Activated naive CD4-positive, alpha-beta T cell treated with anti-CD3 and anti-CD28 coated beads, Interleukin-2, amount 50 U/mL, for 24 hours (primary cell): Measurements from ENCODE around the gene ADIPOR1.

Experiments used
- H3K27ac Mint-ChIP-seq: one replicate; pipeline ENCODE4 v1.8.0; 2021; ENCODE audit warnings: mild to moderate bottlenecking, mixed read lengths
- H3K27me3 Mint-ChIP-seq: one replicate; pipeline ENCODE4 v1.8.0; 2021; ENCODE audit warnings: mixed read lengths
- H3K36me3 Mint-ChIP-seq: one replicate; pipeline ENCODE4 v1.8.0; 2021; ENCODE audit warnings: mixed read lengths
- H3K4me1 Mint-ChIP-seq: one replicate; pipeline ENCODE4 v1.8.0; 2021; ENCODE audit warnings: mixed read lengths
- H3K4me3 Mint-ChIP-seq: one replicate; pipeline ENCODE4 v1.8.0; 2021; ENCODE audit warnings: mild to moderate bottlenecking, mixed read lengths
- H3K9me3 Mint-ChIP-seq: one replicate; pipeline ENCODE4 v1.8.0; 2021; ENCODE audit warnings: mixed read lengths

The ADIPOR1 gene

DNA sequence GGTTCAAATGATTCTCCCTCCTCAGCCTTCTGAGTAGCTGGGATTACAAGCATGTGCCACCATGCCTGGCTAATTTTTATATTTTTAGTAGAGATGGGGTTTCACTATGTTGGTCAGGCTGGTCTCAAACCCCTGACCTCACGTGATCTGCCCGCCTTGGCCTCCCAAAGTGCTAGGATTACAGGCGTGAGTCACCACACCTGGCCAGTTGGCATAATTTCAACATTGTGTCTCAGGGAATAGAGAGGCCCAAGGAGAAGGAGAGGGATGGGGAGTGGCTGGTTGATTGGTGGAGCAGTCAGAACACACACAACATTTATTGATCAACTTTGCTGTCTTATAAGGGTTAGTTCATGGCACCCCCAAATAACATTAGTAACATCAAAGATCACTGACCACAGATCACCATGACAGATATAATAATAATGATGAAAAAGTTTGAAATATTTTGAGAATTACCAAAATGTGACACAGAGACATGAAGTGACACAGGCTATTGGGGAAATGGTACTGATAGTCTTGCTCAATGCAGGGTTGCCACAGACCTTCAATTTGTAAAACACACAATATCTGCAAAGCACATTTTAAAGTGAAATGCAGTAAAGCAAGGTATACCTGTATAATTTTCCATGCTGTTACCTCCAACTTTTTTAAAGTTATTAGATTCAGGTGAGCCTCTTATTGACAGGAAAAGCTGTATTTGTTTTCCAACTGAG lies 24.8 kb upstream of the ADIPOR1 start:
- Mint-ChIP-seq H3K4me3 (no peak overlapping the region), H3K36me3 (no peaks in the 10 kb centered on the region), H3K4me1 (no peaks in the 10 kb centered on the region), H3K27ac (no peak overlapping the region), H3K27me3 (peaks cover 5% of the 10 kb centered on the region), H3K9me3 (no peaks in the 10 kb centered on the region)

DNA sequence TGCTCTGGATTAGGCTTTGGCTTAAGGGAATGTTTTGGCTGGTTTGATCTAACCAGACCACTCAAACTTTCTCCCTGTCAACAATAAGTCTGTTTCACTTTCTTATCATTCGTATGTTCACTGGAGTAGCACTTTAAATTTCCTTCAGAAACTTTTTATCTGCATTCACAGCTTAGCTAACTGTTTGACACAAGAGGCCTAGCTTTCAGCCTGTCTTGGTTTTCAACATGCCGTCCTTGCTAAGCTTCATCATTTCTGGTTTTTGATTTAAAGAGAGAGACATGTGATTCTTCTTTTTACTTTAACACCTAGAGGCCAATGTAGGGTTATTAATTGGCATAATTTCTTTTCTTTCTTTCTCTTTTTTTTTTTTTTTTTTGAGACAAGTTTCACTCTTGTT lies 23.8 kb upstream of the ADIPOR1 start:
- no peaks in the 10 kb centered on the region for H3K9me3 Mint-ChIP-seq
- H3K4me3 Mint-ChIP-seq: no peak overlapping the region
- H3K36me3 Mint-ChIP-seq: no peaks in the 10 kb centered on the region
- no peak overlapping the region for H3K27ac Mint-ChIP-seq
- H3K4me1 Mint-ChIP-seq: no peaks in the 10 kb centered on the region
- peaks cover 5% of the 10 kb centered on the region for H3K27me3 Mint-ChIP-seq

DNA sequence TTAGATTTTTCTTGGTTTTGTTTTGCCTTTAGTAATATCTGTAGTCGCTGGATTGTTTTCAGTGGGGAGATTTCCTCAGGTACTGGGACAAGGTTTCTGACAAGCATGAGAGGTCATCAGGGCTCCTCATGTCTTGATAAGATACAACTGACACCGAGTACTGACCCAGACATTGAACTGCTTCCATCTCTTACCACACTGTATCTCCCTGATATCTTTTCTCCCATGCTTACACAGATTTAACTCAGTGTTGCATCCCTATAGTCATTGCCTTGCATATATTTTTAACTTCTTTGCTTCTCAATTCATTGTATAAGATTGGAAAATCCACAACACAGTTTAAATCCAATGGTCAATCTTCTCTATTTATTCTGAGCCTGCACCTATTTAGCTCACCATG lies 21.3 kb upstream of the ADIPOR1 start:
- Mint-ChIP-seq H3K27ac (no peak overlapping the region), H3K4me3 (no peak overlapping the region), H3K36me3 (no peaks in the 10 kb centered on the region), H3K9me3 (no peaks in the 10 kb centered on the region), H3K4me1 (no peaks in the 10 kb centered on the region), H3K27me3 (peaks cover 5% of the 10 kb centered on the region)

DNA sequence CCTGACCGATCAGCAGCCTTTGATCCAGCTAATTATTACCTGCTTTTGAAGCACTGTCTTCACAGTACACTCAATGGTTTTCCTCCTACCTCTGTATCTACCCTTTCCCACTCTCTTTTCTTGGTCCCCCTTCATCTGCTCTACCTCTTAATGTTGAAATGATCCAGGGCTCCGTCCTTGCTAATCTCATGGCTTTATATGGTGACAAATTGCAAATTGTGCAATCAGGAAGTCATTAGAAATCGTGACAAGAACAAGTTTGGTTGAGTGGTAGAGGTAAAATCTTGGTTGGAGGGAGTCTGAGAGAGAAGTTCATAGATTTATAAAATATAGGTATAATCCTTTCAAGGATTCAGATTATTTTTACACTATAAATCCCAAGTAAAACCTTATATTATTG lies 18.5 kb upstream of the ADIPOR1 start:
- H3K4me1 Mint-ChIP-seq: no peaks in the 10 kb centered on the region
- H3K27ac Mint-ChIP-seq: no peak overlapping the region
- H3K4me3 Mint-ChIP-seq: no peak overlapping the region
- no peaks in the 10 kb centered on the region for H3K36me3 Mint-ChIP-seq
- peaks cover 5% of the 10 kb centered on the region for H3K27me3 Mint-ChIP-seq
- H3K9me3 Mint-ChIP-seq: no peaks in the 10 kb centered on the region

DNA sequence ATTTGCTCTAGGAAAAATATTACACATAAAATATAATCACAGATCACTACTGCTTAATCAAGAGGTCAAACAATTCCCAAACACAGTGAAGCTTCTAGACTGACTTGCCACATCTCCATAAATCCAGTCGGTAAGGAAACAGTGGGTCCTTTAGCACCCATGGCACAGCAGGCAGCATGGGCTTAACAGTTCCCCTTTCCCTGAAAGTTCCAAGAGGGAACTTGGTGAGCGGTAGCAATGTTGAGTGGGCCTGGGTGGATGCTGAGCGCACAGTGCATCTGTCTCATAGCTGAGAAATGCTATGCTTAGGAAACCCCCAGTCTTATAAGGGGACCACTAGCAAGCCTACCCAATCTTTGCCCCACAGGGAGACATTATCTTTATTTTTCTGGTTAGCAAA lies 16.7 kb upstream of the ADIPOR1 start:
- H3K9me3 Mint-ChIP-seq: no peaks in the 10 kb centered on the region
- H3K36me3 Mint-ChIP-seq: no peaks in the 10 kb centered on the region
- no peak overlapping the region for H3K27ac Mint-ChIP-seq
- H3K4me1 Mint-ChIP-seq: no peaks in the 10 kb centered on the region
- peaks cover 3% of the 10 kb centered on the region for H3K27me3 Mint-ChIP-seq
- no peak overlapping the region for H3K4me3 Mint-ChIP-seq

DNA sequence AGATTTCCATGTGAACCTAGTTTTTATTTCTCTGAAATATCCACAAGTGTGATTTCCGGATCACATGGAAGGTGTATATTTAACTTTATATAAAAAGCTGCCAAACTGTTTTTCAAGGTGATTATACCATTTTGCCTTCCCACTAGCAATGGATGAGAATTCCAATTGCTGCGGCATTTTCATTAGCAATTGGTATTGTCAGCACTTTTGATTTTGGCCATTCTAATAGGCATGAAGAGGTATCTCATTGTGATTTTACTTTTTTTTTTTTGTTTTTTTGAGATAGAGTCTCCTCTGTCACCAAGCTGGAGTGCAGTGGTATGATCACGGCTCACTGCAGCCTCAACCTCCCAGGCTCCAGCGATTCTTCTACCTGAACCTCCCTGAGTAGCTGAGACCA lies 13.9 kb upstream of the ADIPOR1 start:
- Mint-ChIP-seq H3K27me3 (no peaks in the 10 kb centered on the region), H3K27ac (no peak overlapping the region), H3K4me1 (peaks cover 18% of the 10 kb centered on the region), H3K9me3 (no peaks in the 10 kb centered on the region), H3K36me3 (no peaks in the 10 kb centered on the region), H3K4me3 (no peak overlapping the region)

DNA sequence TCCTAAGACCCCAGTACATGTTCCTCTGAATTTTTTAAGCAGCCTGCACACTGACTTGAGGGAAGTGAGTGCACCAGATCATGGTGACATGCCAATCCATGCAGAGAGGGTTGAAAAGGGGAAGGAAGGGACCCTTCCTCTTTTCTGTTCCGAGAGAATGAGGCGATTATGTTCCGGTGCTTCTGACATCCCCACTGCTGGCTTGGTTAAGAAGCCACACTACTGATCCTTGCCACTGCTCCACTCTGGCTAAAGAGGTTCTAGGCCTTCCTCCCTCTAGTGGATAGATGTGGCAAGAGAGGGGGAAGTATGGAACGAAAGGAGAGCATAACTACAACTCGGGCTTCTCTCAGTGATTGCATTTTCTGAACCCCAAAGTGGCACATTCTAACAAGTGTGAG lies 10.8 kb upstream of the ADIPOR1 start:
- Mint-ChIP-seq H3K27me3 (no peaks in the 10 kb centered on the region), H3K9me3 (no peaks in the 10 kb centered on the region), H3K36me3 (peaks cover 4% of the 10 kb centered on the region), H3K4me1 (peaks cover 29% of the 10 kb centered on the region), H3K27ac (peak overlapping the region; percentile 38), H3K4me3 (peak overlapping the region; percentile 69)

DNA sequence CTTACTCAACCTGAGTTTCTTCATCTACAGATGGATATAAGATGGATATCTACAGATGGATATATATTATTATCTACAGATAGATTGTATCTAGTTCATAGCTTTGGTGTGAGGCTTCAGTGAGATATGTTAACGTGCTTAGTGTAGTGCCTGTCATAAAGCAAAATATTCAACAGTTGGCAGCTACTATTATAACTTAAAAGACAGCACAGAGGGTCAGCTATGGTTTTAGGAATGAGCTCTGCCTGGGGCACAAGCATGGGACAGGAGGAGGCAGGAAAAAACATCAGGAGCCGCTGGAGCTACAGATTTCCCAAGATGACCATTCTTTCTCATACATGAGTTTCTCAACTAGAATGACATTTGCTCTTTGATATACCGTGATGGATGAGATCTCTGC lies 10.2 kb upstream of the ADIPOR1 start:
- Mint-ChIP-seq H3K27ac (no peak overlapping the region), H3K36me3 (peaks cover 5% of the 10 kb centered on the region), H3K27me3 (no peaks in the 10 kb centered on the region), H3K9me3 (no peaks in the 10 kb centered on the region), H3K4me3 (peak overlapping the region; percentile 90), H3K4me1 (peaks cover 29% of the 10 kb centered on the region)

DNA sequence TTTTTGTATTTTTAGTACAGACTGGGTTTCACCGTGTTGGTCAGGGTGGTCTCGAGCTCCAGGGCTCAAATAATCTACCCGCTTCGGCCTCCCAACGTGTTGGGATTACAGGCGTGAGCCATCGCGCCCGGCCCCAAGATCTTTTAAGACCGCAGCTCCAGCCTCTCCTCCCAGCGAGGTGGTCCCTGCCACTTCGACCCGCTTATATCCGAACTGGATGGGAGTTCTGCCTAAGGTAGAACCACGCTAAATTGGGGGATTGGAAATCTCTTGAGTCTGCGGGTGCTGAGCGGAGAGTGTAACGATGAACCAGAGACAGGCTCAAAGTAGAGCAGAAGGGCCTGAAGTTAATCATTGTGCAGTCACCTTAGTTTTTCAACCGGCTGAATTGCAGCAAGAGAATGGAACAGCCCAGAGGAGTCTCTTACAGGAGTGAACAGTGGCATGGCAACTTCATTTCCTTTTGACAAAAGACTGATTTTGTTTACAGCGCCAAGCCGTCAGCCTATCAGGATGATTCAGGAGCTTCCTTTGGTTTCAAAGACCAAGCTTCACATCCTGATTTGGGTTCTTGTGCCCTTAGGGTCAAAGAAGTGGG lies 9.7 kb upstream of the ADIPOR1 start:
- no peaks in the 10 kb centered on the region for H3K27me3 Mint-ChIP-seq
- H3K27ac Mint-ChIP-seq: peak overlapping the region; percentile 82
- H3K4me3 Mint-ChIP-seq: peak overlapping the region; percentile 90
- peaks cover 29% of the 10 kb centered on the region for H3K4me1 Mint-ChIP-seq
- no peaks in the 10 kb centered on the region for H3K9me3 Mint-ChIP-seq
- H3K36me3 Mint-ChIP-seq: peaks cover 5% of the 10 kb centered on the region

DNA sequence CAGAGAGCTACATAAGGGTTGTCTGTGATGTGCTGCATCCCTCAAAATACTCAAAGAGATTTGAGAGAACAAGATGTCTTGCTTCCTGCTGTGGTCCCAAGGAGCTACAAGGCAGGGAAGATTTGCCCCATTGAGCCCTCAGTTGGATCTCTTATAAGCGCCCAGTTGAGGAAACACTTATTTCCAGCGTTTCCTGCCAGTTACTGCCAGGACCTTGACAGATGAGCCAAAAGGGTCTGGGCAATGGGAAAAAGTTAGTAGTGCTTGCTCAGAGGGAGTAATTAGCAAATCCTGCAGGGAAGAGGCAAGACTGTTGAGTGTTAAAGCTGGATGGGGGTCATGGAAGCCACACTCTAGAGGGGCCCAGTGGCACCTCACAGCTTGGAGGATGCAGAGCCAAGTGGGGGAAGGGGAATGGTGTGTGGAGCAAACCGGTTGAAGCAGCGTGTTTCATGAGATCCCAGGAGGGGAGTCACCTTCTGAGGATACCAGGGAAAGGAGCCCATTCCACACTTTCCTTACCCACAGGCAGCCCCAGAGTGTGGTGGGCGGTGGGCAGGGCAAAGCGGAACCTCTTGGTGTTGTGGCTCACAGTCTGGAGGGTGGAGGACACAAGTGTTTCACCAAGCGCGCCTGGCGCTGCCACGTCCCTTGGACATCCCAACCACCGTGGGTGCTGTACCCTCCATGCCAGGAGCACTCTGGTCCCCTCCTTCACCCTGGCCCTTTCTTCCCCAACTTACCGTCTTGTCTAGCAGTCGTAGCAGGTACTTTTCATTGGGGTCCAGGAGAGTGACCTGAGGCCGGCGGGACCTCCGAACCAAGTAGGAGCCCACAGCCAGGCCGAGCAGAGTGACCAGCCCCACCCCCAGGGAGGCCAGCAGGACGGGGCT lies 8.1 kb upstream of the ADIPOR1 start:
- peaks cover 5% of the 10 kb centered on the region for H3K36me3 Mint-ChIP-seq
- peak overlapping the region; percentile 76 for H3K27ac Mint-ChIP-seq
- H3K4me3 Mint-ChIP-seq: peak overlapping the region; percentile 75
- H3K9me3 Mint-ChIP-seq: no peaks in the 10 kb centered on the region
- no peaks in the 10 kb centered on the region for H3K27me3 Mint-ChIP-seq
- peaks cover 29% of the 10 kb centered on the region for H3K4me1 Mint-ChIP-seq

DNA sequence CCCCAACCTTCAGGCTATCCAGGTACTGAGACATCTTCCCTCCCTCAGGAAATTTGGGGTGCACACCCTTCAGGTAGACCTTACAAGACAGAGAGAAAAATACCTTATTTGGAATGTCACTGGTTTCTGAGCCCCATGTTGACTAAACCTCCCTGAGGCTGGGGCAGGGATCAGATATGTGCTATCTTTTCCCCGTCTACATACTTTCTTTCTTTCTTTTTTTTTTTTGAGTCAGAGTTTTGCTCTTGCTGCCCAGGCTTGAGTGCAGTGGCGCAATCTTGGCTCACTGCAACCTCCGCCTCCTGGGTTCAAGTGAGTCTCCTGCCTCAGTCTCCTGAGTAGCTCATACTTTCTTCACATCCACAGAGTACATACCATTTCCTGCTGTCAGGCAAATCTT lies 7.3 kb upstream of the ADIPOR1 start:
- H3K36me3 Mint-ChIP-seq: peaks cover 5% of the 10 kb centered on the region
- peak overlapping the region; percentile 75 for H3K4me3 Mint-ChIP-seq
- peaks cover 29% of the 10 kb centered on the region for H3K4me1 Mint-ChIP-seq
- peak overlapping the region; percentile 35 for H3K27ac Mint-ChIP-seq
- no peaks in the 10 kb centered on the region for H3K9me3 Mint-ChIP-seq
- no peaks in the 10 kb centered on the region for H3K27me3 Mint-ChIP-seq

DNA sequence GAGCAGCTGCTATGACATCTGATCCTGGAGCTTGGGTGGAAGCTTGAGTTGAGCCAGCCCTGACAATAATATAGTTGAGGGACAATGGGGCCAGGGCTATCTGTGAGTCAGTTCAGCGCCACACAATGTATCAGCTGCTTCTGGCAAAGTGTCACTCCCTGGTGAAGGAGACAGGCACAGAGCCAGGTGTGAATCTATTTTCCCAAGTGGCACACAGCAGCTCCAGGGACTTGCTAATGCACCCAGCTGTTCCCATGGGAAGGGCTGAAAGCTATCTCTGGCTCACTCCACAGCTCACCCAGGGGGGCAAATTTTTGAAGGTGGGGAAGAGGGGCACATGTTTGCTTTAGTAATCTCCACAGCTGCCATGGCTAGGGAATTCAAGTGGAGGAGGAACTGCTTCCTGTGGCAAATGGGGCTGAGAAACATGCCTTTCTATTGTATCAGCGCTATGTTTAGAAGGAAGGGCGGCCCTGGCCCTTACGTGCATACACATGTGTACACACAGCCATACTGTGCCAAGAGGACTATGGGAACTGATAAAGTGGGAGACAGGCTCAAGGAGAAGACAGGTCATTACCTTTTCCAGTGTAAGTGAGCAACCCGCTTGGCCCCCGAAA lies 6.8 kb upstream of the ADIPOR1 start:
- H3K27ac Mint-ChIP-seq: no peak overlapping the region
- H3K4me1 Mint-ChIP-seq: peaks cover 29% of the 10 kb centered on the region
- H3K9me3 Mint-ChIP-seq: no peaks in the 10 kb centered on the region
- H3K27me3 Mint-ChIP-seq: no peaks in the 10 kb centered on the region
- H3K4me3 Mint-ChIP-seq: peak overlapping the region; percentile 53
- H3K36me3 Mint-ChIP-seq: peaks cover 5% of the 10 kb centered on the region

DNA sequence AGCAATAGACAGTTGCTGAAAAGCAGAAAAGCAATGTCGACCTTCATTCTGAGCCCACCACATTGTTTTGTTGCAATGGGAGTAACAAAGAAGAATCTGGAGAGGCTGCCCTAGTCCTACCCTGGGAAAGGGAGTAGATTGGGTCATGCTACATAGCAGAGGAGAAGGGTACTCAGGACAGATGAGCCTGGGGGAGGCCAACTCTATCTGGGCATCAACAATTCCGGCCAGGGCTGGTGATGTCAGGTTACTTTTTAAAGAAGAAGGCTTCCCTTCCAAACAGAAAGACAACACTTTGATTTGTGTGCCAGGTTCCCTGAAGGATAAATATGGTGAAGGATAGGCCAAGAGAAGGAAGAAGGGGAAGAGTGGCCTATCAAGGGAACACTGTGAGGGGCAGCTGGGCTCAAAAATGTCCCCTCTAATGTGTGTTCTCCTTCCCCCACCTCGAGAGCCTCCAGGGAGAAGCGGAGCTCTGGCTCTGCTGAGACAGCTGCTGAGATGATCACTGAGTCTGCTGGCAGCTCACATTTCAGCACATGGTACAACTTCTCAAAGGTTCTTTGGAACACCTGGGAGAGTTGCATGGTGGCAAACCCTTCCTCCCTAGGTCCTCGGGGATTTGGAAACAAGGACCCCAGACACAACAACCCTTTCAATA lies 3.2 kb upstream of the ADIPOR1 start:
- Mint-ChIP-seq H3K27ac (peak overlapping the region; percentile 43), H3K4me1 (peaks cover 29% of the 10 kb centered on the region), H3K9me3 (no peaks in the 10 kb centered on the region), H3K4me3 (no peak overlapping the region), H3K36me3 (peaks cover 6% of the 10 kb centered on the region), H3K27me3 (no peaks in the 10 kb centered on the region)

DNA sequence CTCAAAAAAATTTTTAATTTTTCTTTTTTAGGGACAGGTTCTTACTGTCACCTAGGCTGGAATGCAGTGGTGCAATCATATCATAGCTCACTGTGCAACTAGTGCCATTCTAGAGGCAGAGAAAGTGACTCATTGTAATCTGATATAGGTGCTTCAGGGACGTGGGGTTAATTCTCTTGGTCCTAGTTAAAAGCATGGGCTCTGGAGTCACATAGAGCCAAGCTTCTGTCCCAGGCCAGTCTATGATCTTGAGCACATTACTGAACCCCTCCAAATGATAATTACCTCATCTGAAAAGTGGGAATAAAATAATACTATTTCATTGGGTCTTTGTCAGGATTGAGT lies 1.1 kb upstream of the ADIPOR1 start:
- H3K27me3 Mint-ChIP-seq: no peaks in the 10 kb centered on the region
- no peak overlapping the region for H3K27ac Mint-ChIP-seq
- H3K4me3 Mint-ChIP-seq: no peak overlapping the region
- peaks cover 38% of the 10 kb centered on the region for H3K4me1 Mint-ChIP-seq
- H3K9me3 Mint-ChIP-seq: no peaks in the 10 kb centered on the region
- peaks cover 6% of the 10 kb centered on the region for H3K36me3 Mint-ChIP-seq

DNA sequence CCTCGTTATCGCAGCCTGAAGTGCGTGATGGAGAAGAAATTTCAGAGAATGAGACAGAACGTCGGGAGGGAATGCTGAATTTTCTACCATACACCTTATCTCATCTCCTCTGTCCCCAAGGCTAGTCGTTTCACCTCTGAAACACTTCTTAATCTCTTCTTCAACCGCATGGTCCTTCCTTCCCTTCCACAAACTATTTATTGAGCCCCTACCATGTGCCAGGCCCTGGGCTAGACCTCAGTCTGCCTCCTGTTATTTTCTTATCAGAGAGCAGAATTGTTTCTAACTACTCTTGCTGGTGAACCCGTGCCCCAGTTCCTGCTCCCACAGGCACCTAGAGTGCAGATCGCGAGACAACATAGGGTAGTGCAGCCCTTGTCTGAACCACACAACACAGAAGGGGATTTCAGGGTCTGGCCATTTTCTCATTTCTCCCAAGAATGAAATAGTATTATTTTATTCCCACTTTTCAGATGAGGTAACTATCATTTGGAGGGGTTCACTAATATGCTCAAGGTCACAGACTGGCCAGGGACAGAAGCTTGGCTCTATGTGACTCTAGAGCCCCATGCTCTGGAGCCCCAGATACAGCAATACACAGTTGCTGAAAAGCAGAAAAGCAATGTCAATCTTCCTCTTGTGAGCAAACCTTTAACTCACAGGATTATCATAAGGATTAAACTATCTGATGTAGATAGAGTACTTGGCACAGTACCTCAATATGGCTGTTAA lies 598 bp upstream of the ADIPOR1 start:
- H3K27me3 Mint-ChIP-seq: no peaks in the 10 kb centered on the region
- H3K4me1 Mint-ChIP-seq: peaks cover 42% of the 10 kb centered on the region
- H3K9me3 Mint-ChIP-seq: no peaks in the 10 kb centered on the region
- H3K36me3 Mint-ChIP-seq: peaks cover 5% of the 10 kb centered on the region
- peak overlapping the region; percentile 89 for H3K4me3 Mint-ChIP-seq
- H3K27ac Mint-ChIP-seq: peak overlapping the region; percentile 68
